ENCODE measurements around the gene CDH1. TPM values are rescaled to one million over a fixed set of nuclear protein-coding genes. Genes with fewer than 3 reads are reported as not detected.

Gene CDH1
- total RNA-seq, result 149 TPM
- 47.0 TPM for polyA plus RNA-seq (ENCODE audit: insufficient read depth, low read depth, low replicate concordance)
- long read RNA-seq, donor 1, full-length matches to known transcripts, result 3 of 3 reads
- long read RNA-seq, donor 1, partial matches to known transcripts, result 0 of 3 reads
- long read RNA-seq, donor 1, other reads (novel, unspliced or antisense), result 0 of 3 reads
- long read RNA-seq, donor 2, full-length matches to known transcripts, result 7 of 12 reads
- long read RNA-seq, donor 2, partial matches to known transcripts, result 5 of 12 reads
- long read RNA-seq, donor 2, other reads (novel, unspliced or antisense), result 0 of 12 reads
- long read RNA-seq, donor 3, full-length matches to known transcripts, result 17 of 143 reads
- long read RNA-seq, donor 3, partial matches to known transcripts, result 126 of 143 reads
- long read RNA-seq, donor 3, other reads (novel, unspliced or antisense), result 0 of 143 reads
- long read RNA-seq, donor 4, full-length matches to known transcripts, result 5 of 5 reads
- long read RNA-seq, donor 4, partial matches to known transcripts, result 0 of 5 reads
- long read RNA-seq, donor 4, other reads (novel, unspliced or antisense), result 0 of 5 reads
- long read RNA-seq, donor 5, full-length matches to known transcripts, result 1 of 1 reads
- long read RNA-seq, donor 5, partial matches to known transcripts, result 0 of 1 reads
- long read RNA-seq, donor 5, other reads (novel, unspliced or antisense), result 0 of 1 reads
- long read RNA-seq, donor 6, full-length matches to known transcripts, result 2 of 2 reads
- long read RNA-seq, donor 6, partial matches to known transcripts, result 0 of 2 reads
- long read RNA-seq, donor 6, other reads (novel, unspliced or antisense), result 0 of 2 reads
- long read RNA-seq, donor 7, full-length matches to known transcripts, result 2 of 47 reads
- long read RNA-seq, donor 7, partial matches to known transcripts, result 43 of 47 reads
- long read RNA-seq, donor 7, other reads (novel, unspliced or antisense), result 2 of 47 reads
- long read RNA-seq, donor 8, full-length matches to known transcripts, result 7 of 7 reads
- long read RNA-seq, donor 8, partial matches to known transcripts, result 0 of 7 reads
- long read RNA-seq, donor 8, other reads (novel, unspliced or antisense), result 0 of 7 reads
- long read RNA-seq, donor 9, full-length matches to known transcripts, result 3 of 3 reads
- long read RNA-seq, donor 9, partial matches to known transcripts, result 0 of 3 reads
- long read RNA-seq, donor 9, other reads (novel, unspliced or antisense), result 0 of 3 reads
- long read RNA-seq, donor 10, full-length matches to known transcripts, result 6 of 11 reads
- long read RNA-seq, donor 10, partial matches to known transcripts, result 5 of 11 reads
- long read RNA-seq, donor 10, other reads (novel, unspliced or antisense), result 0 of 11 reads

DNA sequence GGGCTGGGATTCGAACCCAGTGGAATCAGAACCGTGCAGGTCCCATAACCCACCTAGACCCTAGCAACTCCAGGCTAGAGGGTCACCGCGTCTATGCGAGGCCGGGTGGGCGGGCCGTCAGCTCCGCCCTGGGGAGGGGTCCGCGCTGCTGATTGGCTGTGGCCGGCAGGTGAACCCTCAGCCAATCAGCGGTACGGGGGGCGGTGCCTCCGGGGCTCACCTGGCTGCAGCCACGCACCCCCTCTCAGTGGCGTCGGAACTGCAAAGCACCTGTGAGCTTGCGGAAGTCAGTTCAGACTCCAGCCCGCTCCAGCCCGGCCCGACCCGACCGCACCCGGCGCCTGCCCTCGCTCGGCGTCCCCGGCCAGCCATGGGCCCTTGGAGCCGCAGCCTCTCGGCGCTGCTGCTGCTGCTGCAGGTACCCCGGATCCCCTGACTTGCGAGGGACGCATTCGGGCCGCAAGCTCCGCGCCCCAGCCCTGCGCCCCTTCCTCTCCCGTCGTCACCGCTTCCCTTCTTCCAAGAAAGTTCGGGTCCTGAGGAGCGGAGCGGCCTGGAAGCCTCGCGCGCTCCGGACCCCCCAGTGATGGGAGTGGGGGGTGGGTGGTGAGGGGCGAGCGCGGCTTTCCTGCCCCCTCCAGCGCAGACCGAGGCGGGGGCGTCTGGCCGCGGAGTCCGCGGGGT, at the start of gene CDH1:
Gene CDH1 (plus strand): TSS at position 247 of the 684 bp plus-strand sequence. CDS start 124 bp downstream, at position 371.
- H3K4me3 ChIP-seq (ENCODE audit: low read length in 3 of 3), result peak within 1 kb of the TSS; percentile 54 to 71 (median 65)
- H3K9ac ChIP-seq (ENCODE audit: low read length in 3 of 3), result peak within 1 kb of the TSS in 2 of 3 donors; percentile 41 to 75
- FAIRE-seq, result no peak
- H3K36me3 ChIP-seq (ENCODE audit: control insufficient read depth in 2 of 3, insufficient read depth in 3 of 3, low read length in 3 of 3), result no peaks in the 10 kb centered on the region
- intact Hi-C loops (cut with DNase I), result no loop called here
- no peaks in the 10 kb centered on the region for H3K9me3 ChIP-seq (ENCODE audit: control insufficient read depth in 2 of 3, insufficient read depth in 1 of 3, low read length in 3 of 3)
- peaks cover 0 to 11% (median 11%) of the 10 kb centered on the region in 3 donors for H3K4me1 ChIP-seq (ENCODE audit: control insufficient read depth in 2 of 3, insufficient read depth in 2 of 3, low read depth in 1 of 3, low read length in 3 of 3)
- peak within 1 kb of the TSS; percentile 82 to 86 for H3K27ac ChIP-seq (ENCODE audit: low read depth in 2 of 2, low read length in 2 of 2)
- DNase-seq, result peak; percentile 86 to 96 (median 88)
- TF ChIP-seq, protein P1, sequence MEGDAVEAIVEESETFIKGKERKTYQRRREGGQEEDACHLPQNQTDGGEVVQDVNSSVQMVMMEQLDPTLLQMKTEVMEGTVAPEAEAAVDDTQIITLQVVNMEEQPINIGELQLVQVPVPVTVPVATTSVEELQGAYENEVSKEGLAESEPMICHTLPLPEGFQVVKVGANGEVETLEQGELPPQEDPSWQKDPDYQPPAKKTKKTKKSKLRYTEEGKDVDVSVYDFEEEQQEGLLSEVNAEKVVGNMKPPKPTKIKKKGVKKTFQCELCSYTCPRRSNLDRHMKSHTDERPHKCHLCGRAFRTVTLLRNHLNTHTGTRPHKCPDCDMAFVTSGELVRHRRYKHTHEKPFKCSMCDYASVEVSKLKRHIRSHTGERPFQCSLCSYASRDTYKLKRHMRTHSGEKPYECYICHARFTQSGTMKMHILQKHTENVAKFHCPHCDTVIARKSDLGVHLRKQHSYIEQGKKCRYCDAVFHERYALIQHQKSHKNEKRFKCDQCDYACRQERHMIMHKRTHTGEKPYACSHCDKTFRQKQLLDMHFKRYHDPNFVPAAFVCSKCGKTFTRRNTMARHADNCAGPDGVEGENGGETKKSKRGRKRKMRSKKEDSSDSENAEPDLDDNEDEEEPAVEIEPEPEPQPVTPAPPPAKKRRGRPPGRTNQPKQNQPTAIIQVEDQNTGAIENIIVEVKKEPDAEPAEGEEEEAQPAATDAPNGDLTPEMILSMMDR (IDR thresholded peaks at IDR 0.05; ENCODE audit: borderline replicate concordance, extremely low read depth, insufficient read depth), result no peak
- H3K27me3 ChIP-seq (ENCODE audit: control insufficient read depth, insufficient read depth, low read length), result no peaks in the 10 kb centered on the region

GRCh38 chr16:68689921-68690320, 47.2 kb upstream of the CDH1 start:
- Histone ChIP-seq H3K9me3 (ENCODE audit: control insufficient read depth in 2 of 3, insufficient read depth in 1 of 3, low read length in 3 of 3) (no peaks in the 10 kb centered on the region), H3K9ac (ENCODE audit: low read length in 3 of 3) (no peak overlapping the region), H3K4me3 (ENCODE audit: low read length in 3 of 3) (no peak overlapping the region), H3K4me1 (ENCODE audit: control insufficient read depth in 2 of 3, insufficient read depth in 2 of 3, low read depth in 1 of 3, low read length in 3 of 3) (no peaks in the 10 kb centered on the region), H3K27ac (ENCODE audit: low read depth in 2 of 2, low read length in 2 of 2) (no peak overlapping the region), H3K36me3 (ENCODE audit: control insufficient read depth in 2 of 3, insufficient read depth in 3 of 3, low read length in 3 of 3) (no peaks in the 10 kb centered on the region), H3K27me3 (ENCODE audit: control insufficient read depth, insufficient read depth, low read length) (no peaks in the 10 kb centered on the region)
- intact Hi-C loops (cut with DNase I), result no loop called here
- DNase-seq (peak in 1 of 5 donors; percentile 19), FAIRE-seq (no peak)
- TF ChIP-seq, protein P1 (IDR thresholded peaks at IDR 0.05; ENCODE audit: borderline replicate concordance, extremely low read depth, insufficient read depth), result no peak

DNA sequence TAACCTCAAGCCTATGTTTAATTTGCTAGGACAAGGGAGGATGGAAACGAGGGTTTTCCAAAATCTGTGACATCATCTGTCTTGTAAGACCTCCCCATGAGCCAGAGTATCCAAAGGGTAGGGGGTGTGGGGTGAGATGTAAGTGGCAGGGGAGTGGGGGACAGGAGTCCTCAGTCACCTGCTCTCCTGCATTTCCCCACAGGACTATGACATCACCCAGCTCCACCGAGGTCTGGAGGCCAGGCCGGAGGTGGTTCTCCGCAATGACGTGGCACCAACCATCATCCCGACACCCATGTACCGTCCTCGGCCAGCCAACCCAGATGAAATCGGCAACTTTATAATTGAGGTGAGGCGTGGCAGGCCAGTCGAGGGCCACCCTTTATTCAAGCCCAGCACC, 41.5 kb upstream of the CDH1 start:
- Histone ChIP-seq H3K9ac (ENCODE audit: low read length in 3 of 3) (no peak overlapping the region), H3K36me3 (ENCODE audit: control insufficient read depth in 2 of 3, insufficient read depth in 3 of 3, low read length in 3 of 3) (no peaks in the 10 kb centered on the region), H3K4me3 (ENCODE audit: low read length in 3 of 3) (no peak overlapping the region), H3K9me3 (ENCODE audit: control insufficient read depth in 2 of 3, insufficient read depth in 1 of 3, low read length in 3 of 3) (no peaks in the 10 kb centered on the region), H3K4me1 (ENCODE audit: control insufficient read depth in 2 of 3, insufficient read depth in 2 of 3, low read depth in 1 of 3, low read length in 3 of 3) (no peaks in the 10 kb centered on the region), H3K27me3 (ENCODE audit: control insufficient read depth, insufficient read depth, low read length) (no peaks in the 10 kb centered on the region), H3K27ac (ENCODE audit: low read depth in 2 of 2, low read length in 2 of 2) (no peak overlapping the region)
- intact Hi-C loops (cut with DNase I), result no loop called here
- DNase-seq (no peak), FAIRE-seq (no peak)
- TF ChIP-seq, protein P1 (IDR thresholded peaks at IDR 0.05; ENCODE audit: borderline replicate concordance, extremely low read depth, insufficient read depth), result no peak

Measured in kidney (tissue), 22 donors.